ENCODE measurements around the gene IGSF21. TPM values are rescaled to one million over a fixed set of nuclear protein-coding genes. Genes with fewer than 3 reads are reported as not detected.

The IGSF21 gene
- total RNA-seq, 1 experiment from 2014 or later, result 5.2 TPM

DNA sequence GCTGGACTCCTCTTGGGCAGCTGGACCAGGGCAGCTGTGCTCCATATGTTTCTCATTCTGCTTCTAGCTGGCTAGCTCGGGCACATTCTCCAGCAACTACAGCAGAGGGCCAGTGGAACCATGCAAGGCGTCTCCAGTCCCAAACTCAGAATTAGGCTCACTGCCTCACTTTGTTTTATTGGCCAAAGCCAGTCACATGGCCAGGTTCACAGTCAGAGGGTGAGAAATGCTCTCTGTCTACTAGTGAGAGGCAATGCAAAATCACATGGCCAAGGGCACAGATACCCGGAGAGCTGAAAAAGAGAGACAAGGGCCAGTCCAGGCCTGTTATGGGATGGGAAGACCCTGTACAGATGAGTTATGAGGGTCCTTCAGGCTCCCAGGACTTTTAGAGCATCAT lies 294.3 kb downstream of the IGSF21 start:
- H2BK5ac ChIP-seq (ENCODE audit: insufficient read length, low read length), result no peak overlapping the region
- DNase-seq, result no peak
- H3K9me3 Mint-ChIP-seq, result peaks cover 2 to 6% of the 10 kb centered on the region in 2 experiments; a peak in 2 of 5 replicates
- H2AK5ac ChIP-seq (ENCODE audit: insufficient read length, low read length), result no peak overlapping the region
- no peak overlapping the region for H4K8ac ChIP-seq (replicated peaks; ENCODE audit: insufficient read length, low read depth, low read length)
- H3K27ac Mint-ChIP-seq, result no peak overlapping the region
- TF ChIP-seq, protein P1, sequence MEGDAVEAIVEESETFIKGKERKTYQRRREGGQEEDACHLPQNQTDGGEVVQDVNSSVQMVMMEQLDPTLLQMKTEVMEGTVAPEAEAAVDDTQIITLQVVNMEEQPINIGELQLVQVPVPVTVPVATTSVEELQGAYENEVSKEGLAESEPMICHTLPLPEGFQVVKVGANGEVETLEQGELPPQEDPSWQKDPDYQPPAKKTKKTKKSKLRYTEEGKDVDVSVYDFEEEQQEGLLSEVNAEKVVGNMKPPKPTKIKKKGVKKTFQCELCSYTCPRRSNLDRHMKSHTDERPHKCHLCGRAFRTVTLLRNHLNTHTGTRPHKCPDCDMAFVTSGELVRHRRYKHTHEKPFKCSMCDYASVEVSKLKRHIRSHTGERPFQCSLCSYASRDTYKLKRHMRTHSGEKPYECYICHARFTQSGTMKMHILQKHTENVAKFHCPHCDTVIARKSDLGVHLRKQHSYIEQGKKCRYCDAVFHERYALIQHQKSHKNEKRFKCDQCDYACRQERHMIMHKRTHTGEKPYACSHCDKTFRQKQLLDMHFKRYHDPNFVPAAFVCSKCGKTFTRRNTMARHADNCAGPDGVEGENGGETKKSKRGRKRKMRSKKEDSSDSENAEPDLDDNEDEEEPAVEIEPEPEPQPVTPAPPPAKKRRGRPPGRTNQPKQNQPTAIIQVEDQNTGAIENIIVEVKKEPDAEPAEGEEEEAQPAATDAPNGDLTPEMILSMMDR (conservative IDR thresholded peaks at IDR 0.05), result no peak
- no peak overlapping the region for H3K27ac ChIP-seq (ENCODE audit: insufficient read length, low read depth, low read length)
- H3K4me1 Mint-ChIP-seq, result peaks cover 43% of the 10 kb centered on the region in 2 experiments
- H3K23ac ChIP-seq (ENCODE audit: insufficient read length, low read depth, low read length), result no peak overlapping the region
- H2BK20ac ChIP-seq (ENCODE audit: low read depth, low read length, poor library complexity, severe bottlenecking), result no peak overlapping the region
- peaks cover 2 to 13% (median 4%) of the 10 kb centered on the region in 3 experiments for H3K36me3 Mint-ChIP-seq (ENCODE audit: insufficient read depth in 1 of 3, low read depth in 3 of 3)
- H3K18ac ChIP-seq (ENCODE audit: insufficient read length, low read depth, low read length), result no peak overlapping the region
- H2AFZ ChIP-seq (ENCODE audit: low read length), result no peak overlapping the region
- H3K4me2 ChIP-seq (ENCODE audit: insufficient read depth, insufficient read length, low read length), result no peak overlapping the region
- no peak overlapping the region for H2BK12ac ChIP-seq (ENCODE audit: insufficient read length, low read depth, low read length)
- no CpG with 5 or more reads among the region's 3 CpGs for WGBS (ENCODE audit: extremely low coverage, insufficient read length, low lambda C conversion rate)
- peaks cover 1% of the 10 kb centered on the region; the same call in 1 of the 2 replicates for H3K27me3 Mint-ChIP-seq (ENCODE audit: low read depth)
- H3K9ac ChIP-seq (ENCODE audit: extremely low read depth, insufficient read length, low read length), result no peak overlapping the region
- H2BK120ac ChIP-seq (ENCODE audit: low read depth, low read length, poor library complexity, severe bottlenecking), result no peak overlapping the region
- H3K4ac ChIP-seq (ENCODE audit: low read depth, low read length), result no peak overlapping the region
- no peaks in the 10 kb centered on the region for H3K79me1 ChIP-seq (ENCODE audit: insufficient read depth, low read depth, low read length, poor library complexity, severe bottlenecking)
- H3K56ac ChIP-seq (ENCODE audit: insufficient read length, low read depth, low read length), result no peak overlapping the region
- H3T11ph ChIP-seq (ENCODE audit: low read length), result no peak overlapping the region
- H3K23me2 ChIP-seq (ENCODE audit: insufficient read length, low read depth, low read length, poor library complexity, severe bottlenecking), result no peaks in the 10 kb centered on the region
- peaks cover 9% of the 10 kb centered on the region; the same call in 1 of the 2 replicates for H3K4me1 ChIP-seq (ENCODE audit: insufficient read depth, low read length)
- no peak overlapping the region for H4K91ac ChIP-seq (ENCODE audit: insufficient read length, low read depth, low read length)
- H4K20me1 ChIP-seq (ENCODE audit: control insufficient read depth, insufficient read depth, insufficient read length), result no peaks in the 10 kb centered on the region
- no peak overlapping the region for H3K14ac ChIP-seq (ENCODE audit: insufficient read depth, low read length)
- no peak overlapping the region for H2BK15ac ChIP-seq (ENCODE audit: low read depth, low read length)
- H4K5ac ChIP-seq (ENCODE audit: insufficient read length, low read depth, low read length), result no peak overlapping the region
- H3K9me3 ChIP-seq (ENCODE audit: control insufficient read depth, low read depth, low read length), result no peaks in the 10 kb centered on the region
- no peaks in the 10 kb centered on the region for H3K79me2 ChIP-seq (ENCODE audit: insufficient read depth, low read length)
- H3K27me3 ChIP-seq (ENCODE audit: insufficient read depth, low read length), result no peaks in the 10 kb centered on the region
- H3K4me3 Mint-ChIP-seq, result no peak overlapping the region

Data from H9 (cell line).